ENCODE data around the gene RAB3IL1.
A peak's percentile ranks its signal among the peaks of the same experiment; 100 is the strongest.

RAB3IL1 gene

GRCh38 chr11:61907871-61908729 is 9.3 kb downstream of the RAB3IL1 start:
- Histone ChIP-seq H3K9ac (ENCODE audit: low read depth, low read length) (no peak overlapping the region), H3K4me1 (ENCODE audit: insufficient read depth, low read length) (peaks cover 21% of the 10 kb centered on the region), H3K9me3 (ENCODE audit: control insufficient read depth, insufficient read depth, low read length) (no peaks in the 10 kb centered on the region), H3K36me3 (ENCODE audit: insufficient read depth, low read length) (no peaks in the 10 kb centered on the region)

GRCh38 chr11:61907282-61907681 is 10.1 kb downstream of the RAB3IL1 start:
- H3K9ac ChIP-seq (ENCODE audit: low read depth, low read length), result no peak overlapping the region
- no peaks in the 10 kb centered on the region for H3K9me3 ChIP-seq (ENCODE audit: control insufficient read depth, insufficient read depth, low read length)
- no peaks in the 10 kb centered on the region for H3K36me3 ChIP-seq (ENCODE audit: insufficient read depth, low read length)
- H3K4me1 ChIP-seq (ENCODE audit: insufficient read depth, low read length), result peaks cover 16% of the 10 kb centered on the region

- peaks cover 16% of the 10 kb centered on the region for H3K4me1 ChIP-seq (ENCODE audit: insufficient read depth, low read length)
- no peak overlapping the region for H3K9ac ChIP-seq (ENCODE audit: low read depth, low read length)
- H3K36me3 ChIP-seq (ENCODE audit: insufficient read depth, low read length), result no peaks in the 10 kb centered on the region
- no peaks in the 10 kb centered on the region for H3K9me3 ChIP-seq (ENCODE audit: control insufficient read depth, insufficient read depth, low read length)
These were observed 10.8 kb downstream of the RAB3IL1 start for GRCh38 chr11:61906522-61906909.

- Histone ChIP-seq H3K9ac (ENCODE audit: low read depth, low read length) (no peak overlapping the region), H3K9me3 (ENCODE audit: control insufficient read depth, insufficient read depth, low read length) (no peaks in the 10 kb centered on the region), H3K4me1 (ENCODE audit: insufficient read depth, low read length) (peaks cover 16% of the 10 kb centered on the region), H3K36me3 (ENCODE audit: insufficient read depth, low read length) (no peaks in the 10 kb centered on the region)
These were observed 11.4 kb downstream of the RAB3IL1 start for GRCh38 chr11:61905801-61906521.

GRCh38 chr11:61905067-61905696 is 12.2 kb downstream of the RAB3IL1 start:
- no peak overlapping the region for H3K9ac ChIP-seq (ENCODE audit: low read depth, low read length)
- peaks cover 16% of the 10 kb centered on the region for H3K4me1 ChIP-seq (ENCODE audit: insufficient read depth, low read length)
- no peaks in the 10 kb centered on the region for H3K36me3 ChIP-seq (ENCODE audit: insufficient read depth, low read length)
- H3K9me3 ChIP-seq (ENCODE audit: control insufficient read depth, insufficient read depth, low read length), result no peaks in the 10 kb centered on the region

- no peaks in the 10 kb centered on the region for H3K9me3 ChIP-seq (ENCODE audit: control insufficient read depth, insufficient read depth, low read length)
- H3K9ac ChIP-seq (ENCODE audit: low read depth, low read length), result peak overlapping the region; percentile 27; the same call in 1 of the 2 replicates
- peaks cover 16% of the 10 kb centered on the region for H3K4me1 ChIP-seq (ENCODE audit: insufficient read depth, low read length)
- H3K36me3 ChIP-seq (ENCODE audit: insufficient read depth, low read length), result no peaks in the 10 kb centered on the region
These were observed 12.8 kb downstream of the RAB3IL1 start for GRCh38 chr11:61904539-61905048.

GRCh38 chr11:61903845-61904244 is 13.5 kb downstream of the RAB3IL1 start:
- Histone ChIP-seq H3K9ac (ENCODE audit: low read depth, low read length) (no peak overlapping the region), H3K4me1 (ENCODE audit: insufficient read depth, low read length) (peaks cover 10% of the 10 kb centered on the region)

GRCh38 chr11:61902313-61902712 is 15.1 kb downstream of the RAB3IL1 start:
- H3K36me3 ChIP-seq (ENCODE audit: insufficient read depth, low read length), result no peaks in the 10 kb centered on the region
- no peaks in the 10 kb centered on the region for H3K9me3 ChIP-seq (ENCODE audit: control insufficient read depth, insufficient read depth, low read length)
- H3K9ac ChIP-seq (ENCODE audit: low read depth, low read length), result no peak overlapping the region
- peaks cover 5% of the 10 kb centered on the region for H3K4me1 ChIP-seq (ENCODE audit: insufficient read depth, low read length)

More at GRCh38 chr11:61903845-61904244, 13.5 kb downstream of the RAB3IL1 start:
- H3K9me3 ChIP-seq (ENCODE audit: control insufficient read depth, insufficient read depth, low read length), result no peaks in the 10 kb centered on the region
- no peaks in the 10 kb centered on the region for H3K36me3 ChIP-seq (ENCODE audit: insufficient read depth, low read length)

- no peak overlapping the region for H3K9ac ChIP-seq (ENCODE audit: low read depth, low read length)
- H3K36me3 ChIP-seq (ENCODE audit: insufficient read depth, low read length), result no peaks in the 10 kb centered on the region
These were observed 16.0 kb downstream of the RAB3IL1 start for GRCh38 chr11:61901397-61901796.

GRCh38 chr11:61900251-61900650 is 17.1 kb downstream of the RAB3IL1 start:
- Histone ChIP-seq H3K9ac (ENCODE audit: low read depth, low read length) (no peak overlapping the region), H3K9me3 (ENCODE audit: control insufficient read depth, insufficient read depth, low read length) (no peaks in the 10 kb centered on the region), H3K4me1 (ENCODE audit: insufficient read depth, low read length) (peaks cover 5% of the 10 kb centered on the region), H3K36me3 (ENCODE audit: insufficient read depth, low read length) (no peaks in the 10 kb centered on the region)

More at GRCh38 chr11:61901397-61901796, 16.0 kb downstream of the RAB3IL1 start:
- Histone ChIP-seq H3K9me3 (ENCODE audit: control insufficient read depth, insufficient read depth, low read length) (no peaks in the 10 kb centered on the region), H3K4me1 (ENCODE audit: insufficient read depth, low read length) (peaks cover 5% of the 10 kb centered on the region)

GRCh38 chr11:61899146-61899841 is 18.1 kb downstream of the RAB3IL1 start:
- H3K4me1 ChIP-seq (ENCODE audit: insufficient read depth, low read length), result no peaks in the 10 kb centered on the region; the same call in 1 of the 2 replicates
- no peak overlapping the region for H3K9ac ChIP-seq (ENCODE audit: low read depth, low read length)
- H3K36me3 ChIP-seq (ENCODE audit: insufficient read depth, low read length), result no peaks in the 10 kb centered on the region
- no peaks in the 10 kb centered on the region for H3K9me3 ChIP-seq (ENCODE audit: control insufficient read depth, insufficient read depth, low read length)

GRCh38 chr11:61898247-61898582 is 19.2 kb downstream of the RAB3IL1 start:
- Histone ChIP-seq H3K9ac (ENCODE audit: low read depth, low read length) (no peak overlapping the region), H3K4me1 (ENCODE audit: insufficient read depth, low read length) (no peaks in the 10 kb centered on the region; the same call in 1 of the 2 replicates), H3K9me3 (ENCODE audit: control insufficient read depth, insufficient read depth, low read length) (no peaks in the 10 kb centered on the region), H3K36me3 (ENCODE audit: insufficient read depth, low read length) (no peaks in the 10 kb centered on the region)

- Histone ChIP-seq H3K9ac (ENCODE audit: low read depth, low read length) (no peak overlapping the region), H3K4me1 (ENCODE audit: insufficient read depth, low read length) (no peaks in the 10 kb centered on the region; the same call in 1 of the 2 replicates), H3K9me3 (ENCODE audit: control insufficient read depth, insufficient read depth, low read length) (no peaks in the 10 kb centered on the region), H3K36me3 (ENCODE audit: insufficient read depth, low read length) (no peaks in the 10 kb centered on the region)
These were observed 19.7 kb downstream of the RAB3IL1 start for GRCh38 chr11:61897387-61898246.

Measured in ES-I3 (cell line).